GM12878 (cell line): ENCODE results near the gene ANKS1A. TPM values are rescaled to one million over a fixed set of nuclear protein-coding genes. Genes with fewer than 3 reads are reported as not detected.
"Not testable (repeated sequence)": the region's sequence is repeated elsewhere in the genome, so short reads cannot be mapped to it uniquely, and the experiment has no call there.

Experiments used
- ATAC-seq: fragments of 200-7000 bp; cut with Tn5 transposase; 3 replicates; pipeline ENCODE4 v1.9.1; 2020; ENCODE audit warnings: mild to moderate bottlenecking, moderate library complexity
- BruUV-seq: library from RNA; stranded (reverse); fragments of 400-500 nt; replicated peaks from 2 replicates; lab custom pipeline; 2021; lab: Mats Ljungman, UMichigan
- CTCF ChIA-PET: fragments of 300-600 bp; sonication (Branson Sonifier 250); formaldehyde crosslinking; extraction: SDS; loops from one replicate; lab custom pipeline; 2021; ENCODE audit warnings: inconsistent platforms; lab: Yijun Ruan, JAX
- POLR2A ChIA-PET: fragments of 350-600 bp; formaldehyde crosslinking; extraction: SDS; loops from one replicate; lab custom pipeline; 2021; ENCODE audit warnings: inconsistent platforms; lab: Charles Lee
- RAD21 ChIA-PET: fragments of 300-600 bp; sonication (Branson Sonifier 250); formaldehyde crosslinking; loops from one replicate; lab custom pipeline; 2023; ENCODE audit warnings: antibody characterized with exemption; ENCODE audit not compliant: unreplicated experiment; lab: Charles Lee
- SMC1A ChIA-PET: fragments of 300-600 bp; sonication (Branson Sonifier 250); formaldehyde crosslinking; loops from one replicate; lab custom pipeline; 2023; ENCODE audit not compliant: unreplicated experiment, uncharacterized antibody; lab: Charles Lee
- DNase-seq: peaks from one replicate; pipeline ENCODE4 v3.0.0-alpha.2; 2011; ENCODE audit warnings: low read depth, low spot score
- FAIRE-seq: peaks from 3 replicates; lab custom pipeline; 2011; peaks lifted over from hg19 to GRCh38; lab: Jason Lieb, UNC
- H2AFZ ChIP-seq: 2 replicates; pipeline ENCODE4 v1.6.0; 2011; ENCODE audit warnings: low read depth, low read length, control low read depth; ENCODE audit not compliant: control insufficient read depth
- H3K27ac ChIP-seq: 2 replicates; pipeline ENCODE4 v1.5.1; 2011; ENCODE audit warnings: control low read depth; ENCODE audit not compliant: control insufficient read depth, insufficient read depth
- H3K27me3 ChIP-seq, 2 experiments: replicated peaks in 1 of 2; 2 replicates each; pipeline versions ENCODE4 v1.6.0 to v1.6.1; 2011; ENCODE audit warnings: low read length in 1 of 2; ENCODE audit not compliant: control insufficient read depth in 2 of 2, insufficient read depth in 2 of 2
- H3K36me3 ChIP-seq, 2 experiments: 2 replicates each; pipeline ENCODE4 v1.5.1; 2011; ENCODE audit warnings: low read length in 1 of 2; ENCODE audit not compliant: control insufficient read depth in 2 of 2, insufficient read depth in 2 of 2
- H3K4me1 ChIP-seq: 2 replicates; pipeline ENCODE4 v1.6.1; 2011; ENCODE audit warnings: mild to moderate bottlenecking, low read length, moderate library complexity, mixed read lengths; ENCODE audit not compliant: control insufficient read depth, insufficient read depth
- H3K4me2 ChIP-seq: 2 replicates; pipeline ENCODE4 v1.6.0; 2011; ENCODE audit warnings: control low read depth; ENCODE audit not compliant: control insufficient read depth, insufficient read depth
- H3K4me3 ChIP-seq: fragments of 200-600 bp; sonication (generic); 2 replicates; pipeline ENCODE4 v1.5.1; 2016
- H3K79me2 ChIP-seq: 2 replicates; pipeline ENCODE4 v1.6.0; 2011; ENCODE audit warnings: low read length; ENCODE audit not compliant: control insufficient read depth, insufficient read depth
- H3K9ac ChIP-seq: 2 replicates; pipeline ENCODE4 v1.8.0; 2011; ENCODE audit warnings: low read length, control low read depth, mixed read lengths; ENCODE audit not compliant: control insufficient read depth, insufficient read depth
- H3K9me3 ChIP-seq: replicated peaks from 3 replicates; pipeline ENCODE4 v1.5.1; 2011; ENCODE audit warnings: mild to moderate bottlenecking, low read length; ENCODE audit not compliant: control insufficient read depth, insufficient read depth
- H4K20me1 ChIP-seq: 2 replicates; pipeline ENCODE4 v1.6.0; 2011; ENCODE audit not compliant: control insufficient read depth, insufficient read depth
- DPF2 ChIP-seq: fragments of 450-650 bp; IDR thresholded peaks from 2 replicates; pipeline ENCODE4 v1.6.1; 2017; ENCODE audit warnings: mild to moderate bottlenecking
- HDAC2 ChIP-seq: fragments of 200-600 bp; sonication (generic); IDR thresholded peaks from 2 replicates; pipeline ENCODE4 v1.6.1; 2017
- MEF2A ChIP-seq: IDR thresholded peaks from 2 replicates; pipeline ENCODE4 v1.6.1; 2011; ENCODE audit warnings: low read depth, mild to moderate bottlenecking, low read length, moderate library complexity; ENCODE audit not compliant: insufficient read depth
- WGBS: methylation state at CpG from one replicate; pipeline ENCODE4 v1.1.6; 2016; ENCODE audit warnings: low lambda C conversion rate; ENCODE audit not compliant: insufficient replicate concordance, insufficient coverage; ENCODE audit errors: missing lambda C conversion rate; 5-methylcytosine and 5-hydroxymethylcytosine counted together
- in situ Hi-C: fragments of 300-500 bp; cut with MboI; formaldehyde crosslinking; loops from 9 replicates; pipeline ENCODE4 v1.14.3; 2018; ENCODE audit warnings: mixed read lengths
- intact Hi-C: fragments of 100-400 bp; cut with micrococcal nuclease; formaldehyde crosslinking; loops from one replicate; pipeline ENCODE4 v1.14.2; 2022; ENCODE audit not compliant: unreplicated experiment
- polyA plus RNA-seq, 11 experiments: library from polyadenylated mRNA; depleted of rRNA in 4 of 11; unstranded in 6 of 11; stranded (reverse) in 5 of 11; fragments of >200 nt; fragmentation: Nextera tagmentation in 4 of 11; fragmentation: Illumina TruSeq in 1 of 11; extraction: Ambion mirVana in 4 of 11; extraction: Trizol in 1 of 11; gene quantifications; 1 replicate in 1 of 11; 2 replicates in 10 of 11; pipeline versions ENCODE4 v1.2.1 to v1.2.3, GENCODE V29; 2011 to 2016; ENCODE audit warnings: inconsistent platforms in 2 of 11, missing spikeins in 2 of 11, low read depth in 1 of 11
- total RNA-seq, 4 experiments: library from RNA; depleted of rRNA in 3 of 4; stranded (reverse); fragments of >200 nt in 3 of 4; fragmentation: Illumina TruSeq in 1 of 4; extraction: Trizol in 1 of 4; gene quantifications; 2 replicates each; pipeline versions ENCODE4 v1.2.1 to v1.2.3, GENCODE V29; 2013 to 2021
- TF ChIP-seq, protein P1 (sequence below): fragments of 450-650 bp; IDR thresholded peaks from 2 replicates; pipeline ENCODE4 v1.6.1; 2018; ENCODE audit warnings: borderline replicate concordance, mild to moderate bottlenecking; ENCODE audit not compliant: partially characterized antibody
- TF ChIP-seq, protein P2 (sequence below): IDR thresholded peaks from 2 replicates; pipeline ENCODE4 v1.6.1; 2012; ENCODE audit warnings: low read depth, low read length, improper control_type of control experiment
- TF ChIP-seq, protein P3 (sequence below): fragments of 450-650 bp; IDR thresholded peaks from 2 replicates; pipeline ENCODE4 v1.6.1; 2017; ENCODE audit warnings: low read depth, mild to moderate bottlenecking, moderate library complexity

The ANKS1A gene
- total and polyA plus RNA-seq, 10 of the 15 experiments (the other 5 are each of a cell fraction or from before 2014, with no cell fraction given) = 0.60 to 7.0 (median 3.0) TPM

DNA sequence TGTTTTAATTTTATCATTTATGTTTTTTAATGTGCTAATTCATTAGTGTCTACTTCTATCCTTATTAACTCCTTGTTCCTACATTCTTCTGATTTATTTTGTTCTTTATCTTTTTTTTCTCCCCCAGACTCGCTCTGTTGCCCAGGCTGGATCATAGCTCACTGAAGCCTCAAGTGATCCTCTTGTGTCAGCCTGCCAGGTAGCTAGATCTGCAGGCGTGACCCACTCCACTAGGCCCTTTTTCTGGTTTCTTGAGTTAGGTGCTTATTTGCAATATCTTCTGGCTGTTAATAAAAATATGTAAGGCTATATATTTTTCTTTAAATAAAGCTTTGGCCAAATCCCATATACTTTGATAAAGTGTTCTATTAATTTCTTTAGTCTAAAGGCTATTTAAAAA, 4.1 kb upstream of the ANKS1A start (continued):
- TF ChIP-seq, protein P1, sequence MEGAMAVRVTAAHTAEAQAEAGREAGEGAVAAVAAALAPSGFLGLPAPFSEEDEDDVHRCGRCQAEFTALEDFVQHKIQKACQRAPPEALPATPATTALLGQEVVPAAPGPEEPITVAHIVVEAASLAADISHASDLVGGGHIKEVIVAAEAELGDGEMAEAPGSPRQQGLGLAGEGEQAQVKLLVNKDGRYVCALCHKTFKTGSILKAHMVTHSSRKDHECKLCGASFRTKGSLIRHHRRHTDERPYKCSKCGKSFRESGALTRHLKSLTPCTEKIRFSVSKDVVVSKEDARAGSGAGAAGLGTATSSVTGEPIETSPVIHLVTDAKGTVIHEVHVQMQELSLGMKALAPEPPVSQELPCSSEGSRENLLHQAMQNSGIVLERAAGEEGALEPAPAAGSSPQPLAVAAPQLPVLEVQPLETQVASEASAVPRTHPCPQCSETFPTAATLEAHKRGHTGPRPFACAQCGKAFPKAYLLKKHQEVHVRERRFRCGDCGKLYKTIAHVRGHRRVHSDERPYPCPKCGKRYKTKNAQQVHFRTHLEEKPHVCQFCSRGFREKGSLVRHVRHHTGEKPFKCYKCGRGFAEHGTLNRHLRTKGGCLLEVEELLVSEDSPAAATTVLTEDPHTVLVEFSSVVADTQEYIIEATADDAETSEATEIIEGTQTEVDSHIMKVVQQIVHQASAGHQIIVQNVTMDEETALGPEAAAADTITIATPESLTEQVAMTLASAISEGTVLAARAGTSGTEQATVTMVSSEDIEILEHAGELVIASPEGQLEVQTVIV = no peak
- TF ChIP-seq, protein P2, sequence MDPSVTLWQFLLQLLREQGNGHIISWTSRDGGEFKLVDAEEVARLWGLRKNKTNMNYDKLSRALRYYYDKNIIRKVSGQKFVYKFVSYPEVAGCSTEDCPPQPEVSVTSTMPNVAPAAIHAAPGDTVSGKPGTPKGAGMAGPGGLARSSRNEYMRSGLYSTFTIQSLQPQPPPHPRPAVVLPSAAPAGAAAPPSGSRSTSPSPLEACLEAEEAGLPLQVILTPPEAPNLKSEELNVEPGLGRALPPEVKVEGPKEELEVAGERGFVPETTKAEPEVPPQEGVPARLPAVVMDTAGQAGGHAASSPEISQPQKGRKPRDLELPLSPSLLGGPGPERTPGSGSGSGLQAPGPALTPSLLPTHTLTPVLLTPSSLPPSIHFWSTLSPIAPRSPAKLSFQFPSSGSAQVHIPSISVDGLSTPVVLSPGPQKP = no peak
- TF ChIP-seq DPF2 = no peak
- no peak for TF ChIP-seq MEF2A
- TF ChIP-seq, protein P3, sequence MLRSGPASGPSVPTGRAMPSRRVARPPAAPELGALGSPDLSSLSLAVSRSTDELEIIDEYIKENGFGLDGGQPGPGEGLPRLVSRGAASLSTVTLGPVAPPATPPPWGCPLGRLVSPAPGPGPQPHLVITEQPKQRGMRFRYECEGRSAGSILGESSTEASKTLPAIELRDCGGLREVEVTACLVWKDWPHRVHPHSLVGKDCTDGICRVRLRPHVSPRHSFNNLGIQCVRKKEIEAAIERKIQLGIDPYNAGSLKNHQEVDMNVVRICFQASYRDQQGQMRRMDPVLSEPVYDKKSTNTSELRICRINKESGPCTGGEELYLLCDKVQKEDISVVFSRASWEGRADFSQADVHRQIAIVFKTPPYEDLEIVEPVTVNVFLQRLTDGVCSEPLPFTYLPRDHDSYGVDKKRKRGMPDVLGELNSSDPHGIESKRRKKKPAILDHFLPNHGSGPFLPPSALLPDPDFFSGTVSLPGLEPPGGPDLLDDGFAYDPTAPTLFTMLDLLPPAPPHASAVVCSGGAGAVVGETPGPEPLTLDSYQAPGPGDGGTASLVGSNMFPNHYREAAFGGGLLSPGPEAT = no peak
- TF ChIP-seq HDAC2 = no peak

DNA sequence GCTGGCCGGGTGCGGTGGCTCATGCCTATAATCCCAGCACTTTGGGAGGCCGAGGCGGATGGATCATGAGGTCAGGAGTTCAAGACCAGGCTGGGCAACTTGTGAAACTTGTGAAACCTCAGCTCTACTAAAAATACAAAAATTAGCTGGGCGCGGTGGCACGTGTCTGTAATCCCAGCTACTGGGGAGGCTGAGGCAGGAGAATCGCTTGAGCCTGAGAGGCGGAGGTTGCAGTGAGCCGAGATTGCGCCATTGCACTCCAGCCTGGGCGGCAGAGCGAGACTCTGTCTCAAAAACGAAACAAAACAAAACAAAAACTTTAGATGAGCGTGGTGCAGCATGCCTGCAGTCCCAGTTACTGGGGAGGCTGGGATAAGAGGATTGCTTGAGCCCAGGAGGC, 3.2 kb upstream of the ANKS1A start:
- H3K27me3 ChIP-seq, in situ Hi-C loops, H2AFZ ChIP-seq, RAD21 ChIA-PET, H3K36me3 ChIP-seq, POLR2A ChIA-PET, H3K4me2 ChIP-seq, H3K4me3 ChIP-seq, H3K9me3 ChIP-seq, H3K4me1 ChIP-seq, DNase-seq, ATAC-seq, H3K9ac ChIP-seq, H3K27ac ChIP-seq, H4K20me1 ChIP-seq, BruUV-seq, FAIRE-seq: not testable (repeated sequence)
- CTCF ChIA-PET = interaction anchor here (1.6 kb wide), 1 partner anchor 254 kb away, joined by 4 read pairs; no protein-coding TSS in a partner anchor
- intact Hi-C loops = loop anchor here (1.0 to 10.0 kb wide), 4 partner anchors 42 to 231 kb away; partner anchors contain the start of genes BLTP3A and ILRUN
- WGBS = 92% methylated on average over 15 of the region's 15 CpGs
- SMC1A ChIA-PET = interaction anchor here (1.3 kb wide), 1 partner anchor 17 kb away, joined by 5 read pairs; no protein-coding TSS in a partner anchor
- H3K79me2 ChIP-seq = peaks cover 29% of the 10 kb centered on the region
